Epithelial cell of esophagus (primary cell): Measurements from ENCODE around the gene SAA2.

Experiments used
- DNase-seq: peaks from one replicate; pipeline ENCODE4 v3.0.0; 2010; ENCODE audit warnings: low read depth
- H3K4me3 ChIP-seq: 2 replicates; pipeline ENCODE4 v1.5.1; 2011; ENCODE audit warnings: mild to moderate bottlenecking, low read length, control low read depth
- CTCF ChIP-seq: IDR thresholded peaks from 2 replicates; pipeline ENCODE4 v1.5.1; 2011; ENCODE audit warnings: low read depth, mild to moderate bottlenecking, low read length, control low read depth, inconsistent platforms; ENCODE audit not compliant: insufficient read depth; ENCODE audit errors: missing control alignments

SAA2 gene

GRCh38 chr11:18230859-18231258 is 17.6 kb downstream of the SAA2 start:
- no peak for TF ChIP-seq CTCF
- no peak overlapping the region for H3K4me3 ChIP-seq
- no peak for DNase-seq

GRCh38 chr11:18229501-18229900 is 19.0 kb downstream of the SAA2 start:
- no peak for DNase-seq
- H3K4me3 ChIP-seq: no peak overlapping the region
- no peak for TF ChIP-seq CTCF

GRCh38 chr11:18225913-18226312 is 22.6 kb downstream of the SAA2 start:
- DNase-seq: no peak
- TF ChIP-seq CTCF: no peak

GRCh38 chr11:18223591-18224387 is 24.7 kb downstream of the SAA2 start:
- no peak overlapping the region for H3K4me3 ChIP-seq
- no peak for DNase-seq
- no peak for TF ChIP-seq CTCF

More at GRCh38 chr11:18225913-18226312, 22.6 kb downstream of the SAA2 start:
- no peak overlapping the region for H3K4me3 ChIP-seq

- DNase-seq: no peak
- no peak overlapping the region for H3K4me3 ChIP-seq
- no peak for TF ChIP-seq CTCF
Measured at GRCh38 chr11:18222814-18223421, 25.6 kb downstream of the SAA2 start.

- no peak for DNase-seq
- no peak overlapping the region for H3K4me3 ChIP-seq
- no peak for TF ChIP-seq CTCF
Measured at GRCh38 chr11:18221274-18221876, 27.1 kb downstream of the SAA2 start.
